Testis (tissue), 3 donors: Measurements from ENCODE around the gene KRT3. TPM values are rescaled to one million over a fixed set of nuclear protein-coding genes. Genes with fewer than 3 reads are reported as not detected.
"Not testable (repeated sequence)": the region's sequence is repeated elsewhere in the genome, so short reads cannot be mapped to it uniquely, and the experiment has no call there.

ENCODE experiments used
- DNase-seq: peaks from one replicate; pipeline ENCODE4 v3.0.0-alpha.2; 2019
- H3K27ac ChIP-seq, 2 donors: fragments of 200-600 bp; sonication (generic); one replicate each; pipeline ENCODE4 v1.5.1; 2019
- H3K27me3 ChIP-seq: fragments of 200-600 bp; sonication (generic); one replicate; pipeline ENCODE4 v1.5.1; 2019
- H3K36me3 ChIP-seq: fragments of 200-600 bp; sonication (generic); one replicate; pipeline ENCODE4 v1.5.1; 2017; ENCODE audit warnings: low read depth; ENCODE audit errors: missing control alignments
- H3K4me1 ChIP-seq: fragments of 200-600 bp; sonication (generic); one replicate; pipeline ENCODE4 v1.5.1; 2019
- H3K4me3 ChIP-seq, 2 donors: fragments of 200-600 bp; sonication (generic); one replicate each; pipeline ENCODE4 v1.5.1; 2017 to 2019
- H3K9me3 ChIP-seq: fragments of 200-600 bp; sonication (generic); one replicate; pipeline ENCODE4 v1.5.1; 2017
- CTCF ChIP-seq, 3 experiments: fragments of 450-650 bp in 2 of 3; fragments of 200-600 bp in 1 of 3; sonication (generic) in 1 of 3; IDR thresholded peaks; one replicate each; pipeline ENCODE4 v1.5.1; 2016 to 2019; ENCODE audit warnings: antibody characterized with exemption in 3 of 3, mild to moderate bottlenecking in 2 of 3, moderate library complexity in 1 of 3
- POLR2A ChIP-seq: fragments of 450-650 bp; IDR thresholded peaks from one replicate; pipeline ENCODE4 v1.6.1; 2017; ENCODE audit warnings: antibody characterized with exemption, mild to moderate bottlenecking, moderate library complexity
- WGBS, 2 donors: methylation state at CpG; one replicate each; pipeline ENCODE4 v1.1.5; 2018; 5-methylcytosine and 5-hydroxymethylcytosine counted together
- intact Hi-C: fragments of 100-400 bp; cut with DNase I; formaldehyde crosslinking; loops from one replicate; pipeline ENCODE4 v1.15.1; 2023; ENCODE audit warnings: low total_unique reads
- polyA plus RNA-seq: library from polyadenylated mRNA; stranded (reverse); fragments of 350-450 nt; fragmentation: Illumina TruSeq; extraction: RNeasy Lipid Tissue Mini Kit (QIAGEN cat#74804); gene quantifications from one replicate; pipeline ENCODE4 v1.2.3, GENCODE V29; 2014; ENCODE audit warnings: low read depth, low replicate concordance; ENCODE audit not compliant: insufficient read depth
- total RNA-seq, 2 donors: library from RNA; depleted of rRNA; stranded (reverse); fragments of >200 nt; gene quantifications; one replicate each; pipeline ENCODE4 v1.2.3, GENCODE V29; 2016

KRT3 gene
- total and polyA plus RNA-seq, 3 donors from 2014 or later: not detected

GRCh38 chr12:52796839-52797528, 1.1 kb upstream of the KRT3 start:
- TF ChIP-seq POLR2A: no peak
- Histone ChIP-seq H3K27me3 (no peaks in the 10 kb centered on the region), H3K9me3 (no peaks in the 10 kb centered on the region), H3K27ac (no peak overlapping the region), H3K4me1 (no peaks in the 10 kb centered on the region), H3K4me3 (no peak overlapping the region), H3K36me3 (no peaks in the 10 kb centered on the region)
- WGBS, 2 donors: 71 to 76% methylated on average over 3 of the region's 3 CpGs
- intact Hi-C loops: no loop called here
- DNase-seq: no peak

- no peak for DNase-seq
- no peaks in the 10 kb centered on the region for H3K27me3 ChIP-seq
- 96 to 100% methylated on average over 3 of the region's 3 CpGs for WGBS, 2 donors
- H3K4me1 ChIP-seq: no peaks in the 10 kb centered on the region
- TF ChIP-seq POLR2A (no peak), CTCF (IDR thresholded peaks at IDR 0.05) (no peak)
- no peak overlapping the region for H3K27ac ChIP-seq
- intact Hi-C loops: no loop called here
- H3K36me3 ChIP-seq: no peaks in the 10 kb centered on the region
- H3K4me3 ChIP-seq: no peak overlapping the region
- H3K9me3 ChIP-seq: no peaks in the 10 kb centered on the region
Observed at GRCh38 chr12:52796429-52796794, 495 bp upstream of the KRT3 start.

GRCh38 chr12:52795332-52795674, 614 bp downstream of the KRT3 start:
- H3K9me3 ChIP-seq, H3K4me3 ChIP-seq, intact Hi-C loops, H3K27ac ChIP-seq, H3K4me1 ChIP-seq, H3K27me3 ChIP-seq, H3K36me3 ChIP-seq, DNase-seq: not testable (repeated sequence)
- 92 to 100% methylated on average over 2 of the region's 2 CpGs for WGBS, 2 donors

GRCh38 chr12:52794479-52795331, 1.2 kb downstream of the KRT3 start:
- no peak for DNase-seq
- 90 to 92% methylated on average over 4 to 5 of the region's 5 CpGs for WGBS, 2 donors
- no peaks in the 10 kb centered on the region for H3K9me3 ChIP-seq
- TF ChIP-seq POLR2A: no peak
- no peak for TF ChIP-seq CTCF (IDR thresholded peaks at IDR 0.05)
- H3K4me3 ChIP-seq: no peak overlapping the region
- intact Hi-C loops: no loop called here
- no peaks in the 10 kb centered on the region for H3K36me3 ChIP-seq
- H3K4me1 ChIP-seq: peaks cover 1% of the 10 kb centered on the region
- H3K27ac ChIP-seq: no peak overlapping the region
- no peaks in the 10 kb centered on the region for H3K27me3 ChIP-seq

- DNase-seq: no peak
- H3K27ac ChIP-seq: no peak overlapping the region
- TF ChIP-seq CTCF (IDR thresholded peaks at IDR 0.05): no peak
- no peak for TF ChIP-seq POLR2A
- intact Hi-C loops: no loop called here
- H3K27me3 ChIP-seq: no peaks in the 10 kb centered on the region
- H3K4me1 ChIP-seq: peaks cover 8% of the 10 kb centered on the region
- 87 to 88% methylated on average over 8 to 10 of the region's 10 CpGs for WGBS, 2 donors
- H3K9me3 ChIP-seq: no peaks in the 10 kb centered on the region
- H3K4me3 ChIP-seq: no peak overlapping the region
- no peaks in the 10 kb centered on the region for H3K36me3 ChIP-seq
Observed at GRCh38 chr12:52792185-52793029, 3.5 kb downstream of the KRT3 start.
